ENCODE data around the gene DOCK4. TPM values are rescaled to one million over a fixed set of nuclear protein-coding genes. Genes with fewer than 3 reads are reported as not detected.

Gene DOCK4
- total and polyA plus RNA-seq, 7 donors: 1.8 to 12.7 (median 7.1) TPM

DNA sequence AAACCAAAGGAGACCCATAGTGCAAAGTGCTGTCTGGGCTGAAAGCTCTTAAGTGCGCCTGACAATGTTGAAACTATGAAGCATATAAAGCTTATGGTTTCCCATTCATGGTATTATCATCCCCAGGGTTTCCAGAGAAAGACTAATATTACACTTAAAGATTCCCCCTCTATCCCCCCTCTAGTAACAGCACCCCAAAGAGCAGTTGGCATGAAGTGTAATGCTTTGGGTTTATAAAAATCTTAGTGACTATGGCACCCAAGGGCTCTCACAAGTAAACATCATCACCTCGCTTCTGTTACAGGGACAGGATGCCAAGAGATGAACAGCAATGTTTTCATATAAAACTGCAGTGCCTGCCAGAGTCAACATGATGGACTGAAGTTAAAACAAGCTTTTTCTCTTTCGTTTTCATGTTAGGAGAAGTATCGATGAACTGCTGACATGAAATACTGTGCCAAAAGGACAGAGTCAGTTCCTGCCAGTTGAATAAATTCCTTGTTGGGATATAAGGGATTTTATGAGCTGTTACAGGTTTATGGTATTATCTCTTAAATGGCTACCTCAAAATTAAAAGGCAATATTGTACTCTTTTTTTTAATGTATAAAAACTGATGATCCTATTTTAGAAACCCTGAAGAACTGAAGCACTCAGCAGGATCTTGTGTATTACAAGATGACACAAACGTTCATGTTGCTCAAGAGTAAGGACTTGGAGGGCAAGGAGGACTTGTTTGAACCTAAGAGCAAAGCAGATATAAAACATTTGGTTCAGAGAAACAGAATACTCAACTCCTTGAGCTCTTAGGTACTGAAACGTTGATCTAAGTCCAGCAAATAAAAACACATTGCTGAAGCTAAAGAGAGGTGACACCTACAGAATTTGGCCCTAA is 440.2 kb downstream of the DOCK4 start:
- no peak overlapping the region for H3K27ac ChIP-seq
- no peaks in the 10 kb centered on the region for H3K4me1 ChIP-seq
- intact Hi-C loops (cut with DNase I): no loop called here
- no peaks in the 10 kb centered on the region for H3K27me3 ChIP-seq (ENCODE audit: insufficient read depth in 3 of 3, low read length in 2 of 3)
- H3K4me3 ChIP-seq: no peak overlapping the region
- ATAC-seq (no peak), DNase-seq (no peak)
- TF ChIP-seq, protein P1, sequence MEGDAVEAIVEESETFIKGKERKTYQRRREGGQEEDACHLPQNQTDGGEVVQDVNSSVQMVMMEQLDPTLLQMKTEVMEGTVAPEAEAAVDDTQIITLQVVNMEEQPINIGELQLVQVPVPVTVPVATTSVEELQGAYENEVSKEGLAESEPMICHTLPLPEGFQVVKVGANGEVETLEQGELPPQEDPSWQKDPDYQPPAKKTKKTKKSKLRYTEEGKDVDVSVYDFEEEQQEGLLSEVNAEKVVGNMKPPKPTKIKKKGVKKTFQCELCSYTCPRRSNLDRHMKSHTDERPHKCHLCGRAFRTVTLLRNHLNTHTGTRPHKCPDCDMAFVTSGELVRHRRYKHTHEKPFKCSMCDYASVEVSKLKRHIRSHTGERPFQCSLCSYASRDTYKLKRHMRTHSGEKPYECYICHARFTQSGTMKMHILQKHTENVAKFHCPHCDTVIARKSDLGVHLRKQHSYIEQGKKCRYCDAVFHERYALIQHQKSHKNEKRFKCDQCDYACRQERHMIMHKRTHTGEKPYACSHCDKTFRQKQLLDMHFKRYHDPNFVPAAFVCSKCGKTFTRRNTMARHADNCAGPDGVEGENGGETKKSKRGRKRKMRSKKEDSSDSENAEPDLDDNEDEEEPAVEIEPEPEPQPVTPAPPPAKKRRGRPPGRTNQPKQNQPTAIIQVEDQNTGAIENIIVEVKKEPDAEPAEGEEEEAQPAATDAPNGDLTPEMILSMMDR (IDR thresholded peaks at IDR 0.05): no peak
- H3K9me3 ChIP-seq: no peaks in the 10 kb centered on the region
- peaks cover 0 to 40% of the 10 kb centered on the region in 2 donors for H3K36me3 ChIP-seq (ENCODE audit: insufficient read depth in 1 of 2, low read depth in 1 of 2)
- 59 to 70% (median 62%) methylated on average over 6 of the region's 6 CpGs for WGBS, 3 donors

DNA sequence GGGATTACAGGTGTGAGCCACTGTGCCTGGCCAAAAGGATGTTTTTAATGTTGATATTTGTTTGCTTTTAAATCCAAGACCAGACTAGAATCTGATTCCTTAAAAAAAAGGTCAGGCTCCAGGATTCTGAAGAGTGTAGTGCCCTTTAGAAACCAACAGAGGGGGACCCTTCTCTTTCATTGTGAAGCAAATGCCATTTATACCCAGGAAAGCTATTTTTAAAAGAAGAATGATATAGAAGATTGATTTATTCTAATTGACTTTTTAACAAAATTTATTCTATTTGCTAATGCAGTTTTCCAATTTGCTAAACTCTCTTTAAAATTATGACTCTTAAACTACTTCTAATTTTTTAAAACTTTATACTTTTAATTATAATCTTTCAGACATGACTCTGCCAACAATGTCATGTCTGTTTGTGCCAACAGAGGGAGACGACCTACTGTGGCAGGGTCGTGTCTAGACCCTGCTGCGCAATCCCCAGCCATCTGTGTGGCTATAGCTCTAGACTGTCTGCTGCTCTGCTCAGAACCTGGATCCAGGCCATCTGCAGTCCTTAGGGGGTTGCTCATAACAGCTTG is 442.9 kb downstream of the DOCK4 start:
- H3K27me3 ChIP-seq (ENCODE audit: insufficient read depth in 3 of 3, low read length in 2 of 3): no peaks in the 10 kb centered on the region
- no peaks in the 10 kb centered on the region for H3K9me3 ChIP-seq
- H3K27ac ChIP-seq: no peak overlapping the region
- TF ChIP-seq, protein P1 (IDR thresholded peaks at IDR 0.05): peak; percentile 44
- peak in 1 of 4 donors; percentile 53 for ATAC-seq
- H3K4me3 ChIP-seq: no peak overlapping the region
- H3K36me3 ChIP-seq (ENCODE audit: insufficient read depth in 1 of 2, low read depth in 1 of 2): peaks cover 4 to 44% of the 10 kb centered on the region in 2 donors
- DNase-seq: no peak
- intact Hi-C loops (cut with DNase I): loop anchor here in 1 of 2 donors (1.0 kb wide), 1 partner anchor 646 kb away; no protein-coding TSS in a partner anchor
- WGBS, 3 donors: 34 to 45% (median 38%) methylated on average over 3 of the region's 3 CpGs
- H3K4me1 ChIP-seq: no peaks in the 10 kb centered on the region

DNA sequence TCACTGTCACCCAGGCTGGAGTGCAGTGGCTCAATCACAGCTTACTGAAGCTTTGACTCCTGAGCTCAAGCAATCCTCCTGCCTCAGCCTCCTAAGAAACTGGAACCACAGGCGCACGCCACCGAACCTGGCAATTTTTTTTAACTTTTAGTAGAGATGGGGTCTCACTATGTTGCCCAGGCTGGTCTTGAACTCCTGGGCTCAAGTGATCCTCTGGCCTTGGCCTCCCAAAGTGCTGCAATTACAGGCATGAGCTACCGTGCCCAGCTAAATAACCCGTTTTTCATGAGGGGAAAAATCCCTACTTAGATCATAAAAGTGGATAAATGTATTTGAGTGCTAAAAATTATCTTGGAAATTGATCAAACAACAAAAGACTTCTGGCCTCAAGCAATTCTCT is 443.4 kb downstream of the DOCK4 start:
- intact Hi-C loops (cut with DNase I): loop anchor here in 1 of 2 donors (1.0 kb wide), 1 partner anchor 647 kb away; no protein-coding TSS in a partner anchor
- no peak for ATAC-seq

DNA sequence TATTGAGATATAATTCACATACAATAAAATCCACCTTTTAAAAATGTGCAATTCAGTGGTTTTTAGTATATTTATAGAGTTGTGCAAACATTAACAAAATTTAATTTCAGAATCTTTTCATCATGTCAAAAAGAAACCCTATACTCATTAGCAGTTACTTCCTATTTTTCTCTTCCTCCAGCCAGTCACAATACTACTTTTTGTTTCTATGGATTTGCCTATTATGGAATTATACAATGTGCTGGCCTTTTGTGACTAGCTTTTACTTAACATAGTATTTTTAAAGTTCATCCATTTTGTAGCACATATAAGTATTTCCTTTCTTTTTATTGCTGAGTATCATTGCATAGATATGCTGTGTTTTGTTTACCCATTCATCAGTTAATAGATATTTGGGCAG is 444.0 kb downstream of the DOCK4 start:
- Histone ChIP-seq H3K9me3 (no peaks in the 10 kb centered on the region), H3K4me1 (no peaks in the 10 kb centered on the region), H3K4me3 (no peak overlapping the region), H3K27ac (no peak overlapping the region), H3K27me3 (ENCODE audit: insufficient read depth in 3 of 3, low read length in 2 of 3) (no peaks in the 10 kb centered on the region), H3K36me3 (ENCODE audit: insufficient read depth in 1 of 2, low read depth in 1 of 2) (peaks cover 5 to 51% of the 10 kb centered on the region in 2 donors)
- DNase-seq: no peak
- TF ChIP-seq, protein P1 (IDR thresholded peaks at IDR 0.05): no peak
- intact Hi-C loops (cut with DNase I): no loop called here
- ATAC-seq: no peak

More for the DNA sequence above, 443.4 kb downstream of the DOCK4 start:
- DNase-seq: no peak
- WGBS, 3 donors: 85 to 95% (median 92%) methylated on average over 5 of the region's 5 CpGs
- no peak overlapping the region for H3K4me3 ChIP-seq
- TF ChIP-seq, protein P1 (IDR thresholded peaks at IDR 0.05): no peak
- H3K27ac ChIP-seq: no peak overlapping the region
- H3K27me3 ChIP-seq (ENCODE audit: insufficient read depth in 3 of 3, low read length in 2 of 3): no peaks in the 10 kb centered on the region
- no peaks in the 10 kb centered on the region for H3K4me1 ChIP-seq
- no peaks in the 10 kb centered on the region for H3K9me3 ChIP-seq
- H3K36me3 ChIP-seq (ENCODE audit: insufficient read depth in 1 of 2, low read depth in 1 of 2): peaks cover 5 to 46% of the 10 kb centered on the region in 2 donors

Measured in psoas muscle (tissue), 8 donors.